Stomach (tissue), 9 donors: Measurements from ENCODE around the gene SSRP1. TPM values are rescaled to one million over a fixed set of nuclear protein-coding genes. Genes with fewer than 3 reads are reported as not detected.

Experiments used
- DNase-seq, 2 donors: peaks; one replicate each; pipeline versions ENCODE4 v3.0.0 to v3.0.0-alpha.2; 2013 to 2019
- H3K27ac ChIP-seq, 5 donors: fragments of 200-600 bp in 4 of 5; sonication (generic) in 4 of 5; one replicate each; pipeline ENCODE4 v1.5.1; 2013 to 2019; ENCODE audit warnings: mild to moderate bottlenecking in 1 of 5, moderate library complexity in 1 of 5
- H3K27me3 ChIP-seq, 3 donors: fragments of 200-600 bp; sonication (generic); one replicate each; pipeline ENCODE4 v1.5.1; 2017 to 2019; ENCODE audit warnings: mixed run types in 1 of 3
- H3K36me3 ChIP-seq, 4 donors: fragments of 200-600 bp; sonication (generic); 1 replicate in 3 of 4; 2 replicates in 1 of 4; pipeline ENCODE4 v1.5.1; 2016 to 2019
- H3K4me1 ChIP-seq, 4 donors: fragments of 200-600 bp; sonication (generic); one replicate each; pipeline ENCODE4 v1.5.1; 2016 to 2019
- H3K4me3 ChIP-seq, 4 donors: fragments of 200-600 bp; sonication (generic) in 3 of 4; one replicate each; pipeline ENCODE4 v1.5.1; 2016 to 2019; ENCODE audit warnings: mild to moderate bottlenecking in 1 of 4
- H3K9me3 ChIP-seq, 4 donors: fragments of 200-600 bp; sonication (generic); one replicate each; pipeline ENCODE4 v1.5.1; 2016 to 2019
- EP300 ChIP-seq: sonication (generic); formaldehyde crosslinking; IDR thresholded peaks from one replicate; pipeline ENCODE4 v1.6.1; 2017; ENCODE audit warnings: antibody characterized with exemption
- POLR2A ChIP-seq, 4 donors: fragments of 450-650 bp; IDR thresholded peaks; one replicate each; pipeline ENCODE4 v1.6.1; 2016; ENCODE audit warnings: antibody characterized with exemption in 4 of 4, control low read depth in 2 of 4, mild to moderate bottlenecking in 1 of 4, moderate library complexity in 1 of 4
- POLR2AphosphoS5 ChIP-seq, 3 donors: sonication (generic); formaldehyde crosslinking; IDR thresholded peaks; one replicate each; pipeline ENCODE4 v1.6.1; 2016; ENCODE audit warnings: antibody characterized with exemption in 3 of 3
- whole genome bisulfite sequencing, 5 donors: extraction: QIAGEN DNeasy Blood & Tissue Kit in 3 of 5; methylation state at CpG; one replicate each; pipeline versions ENCODE4 v1.1.5 to v1.1.7; 2013 to 2018; 5-methylcytosine and 5-hydroxymethylcytosine counted together
- intact Hi-C: fragments of 100-400 bp; cut with DNase I; formaldehyde crosslinking; loops from one replicate; pipeline ENCODE4 v1.15.1; 2023; ENCODE audit warnings: low total_unique reads
- polyA plus RNA-seq, 3 donors: library from polyadenylated mRNA; stranded (reverse); fragments of 200-250 nt; gene quantifications; one replicate each; pipeline ENCODE4 v1.2.3, GENCODE V29; 2013
- total RNA-seq, 5 donors: library from RNA; depleted of rRNA; stranded (reverse); fragments of >200 nt; gene quantifications; one replicate each; pipeline versions ENCODE4 v1.1.0 to v1.2.3, GENCODE V29; 2014 to 2016
- TF ChIP-seq, protein P1 (sequence below), 7 experiments: fragments of 450-650 bp in 4 of 7; fragments of 200-600 bp in 3 of 7; sonication (generic) in 3 of 7; IDR thresholded peaks; one replicate each; pipeline ENCODE4 v1.5.1; 2016 to 2019; ENCODE audit warnings: antibody characterized with exemption in 7 of 7, control low read depth in 2 of 7, mild to moderate bottlenecking in 1 of 7
- donor health status: healthy with polysubstance abuse.
- donor health status: Bipolar disorder and iron deficiency.
- donor health status: healthy.

The SSRP1 gene
- total and polyA plus RNA-seq, 8 donors: 15.8 to 62.9 (median 47.1) TPM

DNA sequence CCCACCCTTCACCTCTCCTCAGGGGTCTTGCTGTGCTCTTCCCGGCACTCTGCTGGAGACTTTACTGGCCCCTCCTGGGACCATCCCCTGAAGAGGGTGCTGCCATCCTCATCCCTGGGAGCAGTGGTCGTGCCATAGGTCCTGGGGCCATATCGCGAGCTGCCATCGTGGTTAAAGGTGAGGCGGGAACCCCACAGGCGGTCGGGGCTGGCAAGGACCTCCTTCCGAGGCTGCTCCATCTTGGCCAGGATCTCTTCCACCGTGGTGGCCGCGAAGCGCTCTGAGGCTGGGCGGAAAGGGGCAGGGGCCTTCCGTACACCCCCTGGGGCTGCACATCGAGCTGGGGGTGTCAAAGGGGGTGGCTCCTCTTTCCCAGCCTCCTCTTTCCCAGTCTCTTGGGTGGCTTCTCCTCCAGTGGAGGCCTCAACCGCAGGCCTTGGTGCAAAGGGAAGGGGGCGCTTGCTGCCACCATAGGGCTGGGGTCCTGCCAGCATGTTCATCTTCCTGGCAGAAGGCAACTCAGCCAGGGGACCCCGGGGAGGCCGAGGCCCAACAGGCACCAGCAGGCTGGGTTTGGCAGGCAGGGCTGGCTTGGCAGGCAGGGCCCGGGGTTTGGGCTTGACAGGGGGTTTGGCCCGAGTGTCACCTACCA, 15.5 kb downstream of the SSRP1 start:
- TF ChIP-seq POLR2A (IDR thresholded peaks at IDR 0.05) (no peak), POLR2AphosphoS5 (IDR thresholded peaks at IDR 0.05) (no peak), EP300 (no peak)
- TF ChIP-seq, protein P1, sequence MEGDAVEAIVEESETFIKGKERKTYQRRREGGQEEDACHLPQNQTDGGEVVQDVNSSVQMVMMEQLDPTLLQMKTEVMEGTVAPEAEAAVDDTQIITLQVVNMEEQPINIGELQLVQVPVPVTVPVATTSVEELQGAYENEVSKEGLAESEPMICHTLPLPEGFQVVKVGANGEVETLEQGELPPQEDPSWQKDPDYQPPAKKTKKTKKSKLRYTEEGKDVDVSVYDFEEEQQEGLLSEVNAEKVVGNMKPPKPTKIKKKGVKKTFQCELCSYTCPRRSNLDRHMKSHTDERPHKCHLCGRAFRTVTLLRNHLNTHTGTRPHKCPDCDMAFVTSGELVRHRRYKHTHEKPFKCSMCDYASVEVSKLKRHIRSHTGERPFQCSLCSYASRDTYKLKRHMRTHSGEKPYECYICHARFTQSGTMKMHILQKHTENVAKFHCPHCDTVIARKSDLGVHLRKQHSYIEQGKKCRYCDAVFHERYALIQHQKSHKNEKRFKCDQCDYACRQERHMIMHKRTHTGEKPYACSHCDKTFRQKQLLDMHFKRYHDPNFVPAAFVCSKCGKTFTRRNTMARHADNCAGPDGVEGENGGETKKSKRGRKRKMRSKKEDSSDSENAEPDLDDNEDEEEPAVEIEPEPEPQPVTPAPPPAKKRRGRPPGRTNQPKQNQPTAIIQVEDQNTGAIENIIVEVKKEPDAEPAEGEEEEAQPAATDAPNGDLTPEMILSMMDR (IDR thresholded peaks at IDR 0.05): no peak
- no peak for DNase-seq
- Histone ChIP-seq H3K4me1 (peaks cover 71 to 86% (median 80%) of the 10 kb centered on the region in 4 donors), H3K4me3 (peak overlapping the region in 3 of 4 donors; percentile 15 to 86 (median 81)), H3K27ac (peak overlapping the region; percentile 55 to 99 (median 96)), H3K36me3 (peaks cover 29 to 55% (median 54%) of the 10 kb centered on the region in 4 donors), H3K9me3 (no peaks in the 10 kb centered on the region), H3K27me3 (no peaks in the 10 kb centered on the region)
- WGBS, 5 donors: 59 to 83% (median 77%) methylated on average over 21 to 22 of the region's 22 CpGs
- intact Hi-C loops: no loop called here

DNA sequence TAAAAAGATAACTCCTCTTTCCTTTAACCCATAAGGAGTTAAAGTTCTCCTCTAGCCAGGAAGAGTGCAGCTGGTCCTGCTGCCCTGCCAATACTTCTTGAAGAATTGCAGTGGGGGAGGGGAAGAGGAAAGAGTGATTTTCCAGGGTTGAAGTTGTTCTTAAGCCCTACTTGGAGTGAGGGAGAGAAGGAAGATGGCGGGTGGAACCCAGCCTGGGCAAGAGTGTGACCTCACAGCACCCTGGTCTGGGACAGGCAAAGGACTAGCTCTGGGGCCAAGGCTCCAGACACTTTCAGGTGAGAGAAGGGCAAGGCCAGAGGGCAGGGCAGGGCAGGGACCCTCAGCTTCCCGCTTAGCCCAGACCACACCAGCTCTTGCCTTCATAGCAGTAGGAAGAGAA, 17.5 kb downstream of the SSRP1 start:
- Histone ChIP-seq H3K27ac (peak overlapping the region; percentile 4 to 96 (median 62)), H3K27me3 (no peaks in the 10 kb centered on the region), H3K4me3 (peak overlapping the region in 2 of 4 donors; percentile 1 to 40), H3K9me3 (no peaks in the 10 kb centered on the region), H3K36me3 (peaks cover 47 to 75% (median 74%) of the 10 kb centered on the region in 4 donors), H3K4me1 (peaks cover 75 to 99% (median 88%) of the 10 kb centered on the region in 4 donors)
- peak; percentile 48 to 82 for DNase-seq
- no peak for TF ChIP-seq POLR2A (IDR thresholded peaks at IDR 0.05)
- peak; percentile 27 to 47 (median 29) for TF ChIP-seq POLR2AphosphoS5 (IDR thresholded peaks at IDR 0.05)
- TF ChIP-seq, protein P1 (IDR thresholded peaks at IDR 0.05): no peak
- no peak for TF ChIP-seq EP300
- intact Hi-C loops: no loop called here
- 35 to 49% (median 42%) methylated on average over 2 of the region's 2 CpGs for WGBS, 5 donors

DNA sequence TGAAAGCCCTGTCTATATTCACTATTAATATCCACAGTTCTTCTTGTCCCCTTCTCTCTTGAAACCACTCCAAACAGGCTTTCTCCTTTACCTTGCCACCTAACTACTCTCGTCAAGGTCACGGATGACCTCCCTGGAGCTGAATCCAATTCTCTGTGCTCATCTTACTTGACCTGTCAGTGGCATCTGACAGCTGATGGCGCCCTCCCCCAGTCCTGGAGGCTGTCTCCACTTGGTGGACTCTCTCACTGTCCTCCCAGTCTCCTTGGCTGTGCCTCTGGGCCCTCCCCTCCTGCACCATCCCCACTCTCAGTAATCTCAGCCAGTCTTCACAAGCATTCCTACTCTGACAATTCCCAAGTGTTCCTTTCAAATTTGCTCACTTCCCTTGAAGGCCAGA, 19.7 kb downstream of the SSRP1 start:
- no peak for TF ChIP-seq EP300
- no peak for TF ChIP-seq POLR2A (IDR thresholded peaks at IDR 0.05)
- TF ChIP-seq, protein P1 (IDR thresholded peaks at IDR 0.05): no peak
- no peak for TF ChIP-seq POLR2AphosphoS5 (IDR thresholded peaks at IDR 0.05)
- Histone ChIP-seq H3K9me3 (no peaks in the 10 kb centered on the region), H3K27me3 (no peaks in the 10 kb centered on the region), H3K27ac (peak overlapping the region; percentile 22 to 96 (median 62)), H3K4me1 (peaks cover 81 to 100% (median 90%) of the 10 kb centered on the region in 4 donors), H3K36me3 (peaks cover 56 to 87% (median 85%) of the 10 kb centered on the region in 4 donors), H3K4me3 (no peak overlapping the region)
- no peak for DNase-seq
- WGBS, 5 donors: 52 to 62% (median 58%) methylated on average over 3 of the region's 3 CpGs
- intact Hi-C loops: no loop called here

DNA sequence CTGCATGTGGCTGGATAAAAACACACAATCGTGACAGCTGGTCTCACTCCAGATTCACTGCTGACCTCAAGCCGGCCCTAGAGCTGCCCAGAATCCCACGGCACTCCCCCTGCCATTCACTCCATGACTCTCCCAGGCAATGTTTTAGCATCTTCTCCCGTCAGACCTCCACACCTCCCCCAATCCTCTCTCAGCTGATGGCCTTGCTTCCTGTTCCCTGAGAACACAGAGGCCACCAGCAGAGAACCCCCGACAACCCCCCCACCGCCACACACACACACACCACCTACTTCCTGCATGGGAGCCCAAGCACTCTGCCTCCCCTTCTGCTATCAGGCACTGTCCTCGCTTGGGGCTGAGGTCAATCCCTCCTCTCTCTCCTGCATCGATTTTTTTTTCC, 20.2 kb downstream of the SSRP1 start:
- no peak overlapping the region for H3K4me3 ChIP-seq
- H3K9me3 ChIP-seq: no peaks in the 10 kb centered on the region
- peaks cover 81 to 100% (median 90%) of the 10 kb centered on the region in 4 donors for H3K4me1 ChIP-seq
- DNase-seq: peak in 1 of 2 donors; percentile 63
- H3K27ac ChIP-seq: peak overlapping the region; percentile 22 to 96 (median 62)
- intact Hi-C loops: no loop called here
- no peak for TF ChIP-seq POLR2AphosphoS5 (IDR thresholded peaks at IDR 0.05)
- TF ChIP-seq EP300: no peak
- TF ChIP-seq POLR2A (IDR thresholded peaks at IDR 0.05): no peak
- TF ChIP-seq, protein P1 (IDR thresholded peaks at IDR 0.05): no peak
- 14 to 24% (median 16%) methylated on average over 8 of the region's 8 CpGs for WGBS, 5 donors
- no peaks in the 10 kb centered on the region for H3K27me3 ChIP-seq
- peaks cover 55 to 84% (median 83%) of the 10 kb centered on the region in 4 donors for H3K36me3 ChIP-seq
